Measurements from ENCODE around the gene ZNF12.

ZNF12 gene

GRCh38 chr7:6653071-6654003 lies 53.4 kb downstream of the ZNF12 start:
- no peak overlapping the region for H3K4me3 ChIP-seq (ENCODE audit: low read depth in 1 of 2, low read length in 1 of 2)
- no peaks in the 10 kb centered on the region for H3K4me1 ChIP-seq (ENCODE audit: control insufficient read depth in 1 of 2, insufficient read depth in 1 of 2, low read depth in 1 of 2, low read length in 1 of 2)
- TF ChIP-seq CTCF (IDR thresholded peaks at IDR 0.05): no peak
- peaks cover 65% of the 10 kb centered on the region for H3K36me3 ChIP-seq
- peaks cover 12% of the 10 kb centered on the region for H3K9me3 ChIP-seq
- peaks cover 2% of the 10 kb centered on the region for H3K27me3 ChIP-seq
- no peak overlapping the region for H3K27ac ChIP-seq

GRCh38 chr7:6652446-6653011 lies 54.2 kb downstream of the ZNF12 start:
- no peak for TF ChIP-seq CTCF (IDR thresholded peaks at IDR 0.05)
- Histone ChIP-seq H3K36me3 (peaks cover 73% of the 10 kb centered on the region), H3K27ac (no peak overlapping the region), H3K4me3 (ENCODE audit: low read depth in 1 of 2, low read length in 1 of 2) (no peak overlapping the region), H3K4me1 (ENCODE audit: control insufficient read depth in 1 of 2, insufficient read depth in 1 of 2, low read depth in 1 of 2, low read length in 1 of 2) (no peaks in the 10 kb centered on the region), H3K27me3 (no peaks in the 10 kb centered on the region), H3K9me3 (peaks cover 12% of the 10 kb centered on the region)

- Histone ChIP-seq H3K36me3 (peaks cover 79% of the 10 kb centered on the region), H3K4me1 (ENCODE audit: control insufficient read depth in 1 of 2, insufficient read depth in 1 of 2, low read depth in 1 of 2, low read length in 1 of 2) (no peaks in the 10 kb centered on the region), H3K4me3 (ENCODE audit: low read depth in 1 of 2, low read length in 1 of 2) (no peak overlapping the region), H3K9me3 (peaks cover 12% of the 10 kb centered on the region), H3K27ac (no peak overlapping the region), H3K27me3 (no peaks in the 10 kb centered on the region)
- TF ChIP-seq CTCF (IDR thresholded peaks at IDR 0.05): no peak
These were observed 54.8 kb downstream of the ZNF12 start for GRCh38 chr7:6651851-6652445.

- no peaks in the 10 kb centered on the region for H3K27me3 ChIP-seq
- H3K27ac ChIP-seq: no peak overlapping the region
- H3K4me1 ChIP-seq (ENCODE audit: control insufficient read depth in 1 of 2, insufficient read depth in 1 of 2, low read depth in 1 of 2, low read length in 1 of 2): no peaks in the 10 kb centered on the region
- H3K4me3 ChIP-seq (ENCODE audit: low read depth in 1 of 2, low read length in 1 of 2): no peak overlapping the region
- no peak for TF ChIP-seq CTCF (IDR thresholded peaks at IDR 0.05)
- peaks cover 12% of the 10 kb centered on the region for H3K9me3 ChIP-seq
- peaks cover 89% of the 10 kb centered on the region for H3K36me3 ChIP-seq
These were observed 56.2 kb downstream of the ZNF12 start for GRCh38 chr7:6650521-6651011.

GRCh38 chr7:6650086-6650485 lies 56.7 kb downstream of the ZNF12 start:
- no peak overlapping the region for H3K27ac ChIP-seq
- H3K4me3 ChIP-seq (ENCODE audit: low read depth in 1 of 2, low read length in 1 of 2): no peak overlapping the region
- no peaks in the 10 kb centered on the region for H3K4me1 ChIP-seq (ENCODE audit: control insufficient read depth in 1 of 2, insufficient read depth in 1 of 2, low read depth in 1 of 2, low read length in 1 of 2)
- H3K36me3 ChIP-seq: peaks cover 89% of the 10 kb centered on the region
- peaks cover 12% of the 10 kb centered on the region for H3K9me3 ChIP-seq
- no peaks in the 10 kb centered on the region for H3K27me3 ChIP-seq
- TF ChIP-seq CTCF (IDR thresholded peaks at IDR 0.05): no peak

Data from neutrophil (primary cell).